ENCODE data around the gene MRPL14. TPM values are rescaled to one million over a fixed set of nuclear protein-coding genes. Genes with fewer than 3 reads are reported as not detected.

The MRPL14 gene
- total RNA-seq, 2 donors from 2014 or later, result 44.1 to 45.9 TPM

GRCh38 chr6:44081753-44082152 lies 45.5 kb downstream of the MRPL14 start:
- no peak overlapping the region for H3K4me3 ChIP-seq
- peaks cover 0 to 21% of the 10 kb centered on the region in 2 donors for H3K4me1 ChIP-seq
- H3K27ac ChIP-seq, result no peak overlapping the region
- H3K36me3 ChIP-seq, result no peaks in the 10 kb centered on the region
- no peaks in the 10 kb centered on the region for H3K9me3 ChIP-seq
- TF ChIP-seq CTCF (IDR thresholded peaks at IDR 0.05), result no peak
- DNase-seq (ENCODE audit: low spot score), result no peak
- no peaks in the 10 kb centered on the region for H3K27me3 ChIP-seq

- Histone ChIP-seq H3K4me1 (peaks cover 3 to 28% of the 10 kb centered on the region in 2 donors), H3K27me3 (no peaks in the 10 kb centered on the region), H3K9me3 (no peaks in the 10 kb centered on the region), H3K27ac (no peak overlapping the region), H3K4me3 (no peak overlapping the region), H3K36me3 (no peaks in the 10 kb centered on the region)
- no peak for DNase-seq (ENCODE audit: low spot score)
- no peak for TF ChIP-seq CTCF (IDR thresholded peaks at IDR 0.05)
Observed at GRCh38 chr6:44080561-44081521, 46.4 kb downstream of the MRPL14 start.

GRCh38 chr6:44079672-44080071 lies 47.6 kb downstream of the MRPL14 start:
- Histone ChIP-seq H3K4me3 (no peak overlapping the region), H3K4me1 (peaks cover 3 to 38% of the 10 kb centered on the region in 2 donors), H3K27ac (no peak overlapping the region), H3K27me3 (no peaks in the 10 kb centered on the region), H3K36me3 (no peaks in the 10 kb centered on the region), H3K9me3 (no peaks in the 10 kb centered on the region)
- TF ChIP-seq CTCF (IDR thresholded peaks at IDR 0.05), result no peak
- DNase-seq (ENCODE audit: low spot score), result no peak

- Histone ChIP-seq H3K4me1 (peaks cover 3 to 43% of the 10 kb centered on the region in 2 donors), H3K27ac (no peak overlapping the region)
- DNase-seq (ENCODE audit: low spot score), result peak; percentile 87
Observed at GRCh38 chr6:44078827-44079671, 48.2 kb downstream of the MRPL14 start.

More at GRCh38 chr6:44078827-44079671, 48.2 kb downstream of the MRPL14 start:
- Histone ChIP-seq H3K4me3 (no peak overlapping the region), H3K27me3 (no peaks in the 10 kb centered on the region), H3K36me3 (no peaks in the 10 kb centered on the region), H3K9me3 (no peaks in the 10 kb centered on the region)
- peak; percentile 87 to 93 for TF ChIP-seq CTCF (IDR thresholded peaks at IDR 0.05)
